Right ventricle myocardium superior (tissue), 1 donor: Measurements from ENCODE around the gene ATP5MK. TPM values are rescaled to one million over a fixed set of nuclear protein-coding genes. Genes with fewer than 3 reads are reported as not detected.
"Not testable (repeated sequence)": the region's sequence is repeated elsewhere in the genome, so short reads cannot be mapped to it uniquely, and the experiment has no call there.

Source experiments
- ATAC-seq: fragments of 200-7000 bp; cut with Tn5 transposase; one replicate; pipeline ENCODE4 v1.9.1; 2020; ENCODE audit warnings: mild to moderate bottlenecking; ENCODE audit not compliant: poor library complexity
- DNase-seq: peaks from one replicate; pipeline ENCODE4 v3.0.0-alpha.2; 2020
- intact Hi-C: fragments of 100-400 bp; cut with DNase I; formaldehyde crosslinking; loops from one replicate; pipeline ENCODE4 v1.11.2; 2022
- total RNA-seq: library from RNA; stranded (reverse); fragmentation: NEBNext Ultra II Directional; extraction: Animal tissue kit (Norgen Biotek cat#: 25700); gene quantifications from one replicate; pipeline ENCODE4 v1.2.1, GENCODE V29; 2021
- donor health status: DM: no; HTN: yes; CAD: no; lungs with severe emphysema.

The ATP5MK gene
- total RNA-seq, 1 donor from 2014 or later = 1,162 TPM

DNA sequence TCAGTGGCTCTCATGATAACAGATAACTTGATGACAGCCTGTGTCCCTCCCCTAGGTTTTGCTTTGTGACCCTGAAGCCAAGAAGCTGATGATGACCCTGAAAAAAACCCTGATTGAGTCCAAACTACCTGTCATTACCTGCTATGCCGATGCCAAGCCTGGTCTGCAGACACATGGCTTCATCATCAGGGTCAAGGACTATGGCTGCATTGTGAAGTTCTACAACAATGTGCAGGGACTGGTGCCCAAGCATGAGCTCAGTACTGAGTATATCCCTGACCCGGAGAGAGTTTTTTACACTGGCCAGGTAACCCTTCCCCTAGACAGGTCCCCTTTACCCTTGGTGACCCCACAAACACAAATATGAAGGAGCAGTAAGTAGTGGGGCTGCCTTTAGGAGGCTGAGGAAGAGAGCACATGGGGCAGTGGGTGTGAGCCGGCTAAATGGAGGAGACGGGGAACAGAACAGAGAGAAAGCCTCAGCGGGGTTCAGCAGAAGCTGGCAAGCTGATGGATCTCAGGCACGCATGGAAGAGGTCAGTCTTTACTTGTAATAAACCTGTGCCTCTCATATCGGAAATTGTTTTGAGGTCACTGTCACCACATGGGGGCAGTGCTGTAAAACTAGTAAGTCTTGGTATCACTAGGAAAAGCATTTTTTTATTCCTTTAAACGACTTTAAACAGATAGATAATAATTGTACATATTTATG, 20.3 kb upstream of the ATP5MK start:
- no peak for DNase-seq
- ATAC-seq = peak; percentile 65
- intact Hi-C loops = loop anchor here (2.0 kb wide), 1 partner anchor 68 kb away; no protein-coding TSS in a partner anchor

DNA sequence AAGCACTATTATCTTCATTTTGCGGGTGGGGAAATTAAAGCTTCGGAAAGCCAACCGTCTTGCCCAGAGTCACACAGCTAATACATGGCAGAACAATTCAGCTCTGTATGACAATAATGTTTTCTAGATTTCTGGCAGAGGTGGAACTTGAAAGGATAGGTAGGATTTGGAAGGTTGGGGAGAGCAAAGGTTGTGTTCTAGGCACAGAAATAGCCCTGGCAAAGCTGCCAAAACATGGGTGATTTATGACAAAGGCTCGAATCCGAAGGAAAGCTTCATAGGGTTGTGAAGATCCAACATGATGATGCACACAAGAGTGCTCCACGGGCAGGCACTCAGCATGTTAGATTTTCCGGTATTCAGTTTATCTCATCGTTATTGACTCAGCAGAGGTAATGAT, 19.3 kb upstream of the ATP5MK start:
- DNase-seq = no peak
- ATAC-seq = no peak
- intact Hi-C loops = no loop called here

DNA sequence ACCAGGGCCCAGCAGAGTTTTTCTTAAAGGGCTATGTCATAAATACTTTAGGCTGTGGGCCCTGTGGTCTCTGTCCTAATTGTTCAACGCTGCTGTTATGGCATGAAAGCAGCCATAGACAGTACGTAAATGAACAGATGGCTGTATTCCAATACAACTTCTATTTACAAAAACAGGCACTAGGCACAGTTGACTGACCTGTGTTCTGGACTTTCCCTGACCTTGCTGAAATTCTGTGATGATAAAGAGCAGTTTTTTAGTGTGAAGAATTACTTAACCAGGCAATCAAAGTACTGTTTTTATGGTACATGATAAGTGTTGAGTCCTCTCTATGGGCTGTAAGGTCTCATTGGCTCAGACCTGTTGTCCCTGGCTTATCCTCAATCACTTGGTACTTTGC, 17.3 kb upstream of the ATP5MK start:
- ATAC-seq (no peak), DNase-seq (no peak)
- intact Hi-C loops = no loop called here

DNA sequence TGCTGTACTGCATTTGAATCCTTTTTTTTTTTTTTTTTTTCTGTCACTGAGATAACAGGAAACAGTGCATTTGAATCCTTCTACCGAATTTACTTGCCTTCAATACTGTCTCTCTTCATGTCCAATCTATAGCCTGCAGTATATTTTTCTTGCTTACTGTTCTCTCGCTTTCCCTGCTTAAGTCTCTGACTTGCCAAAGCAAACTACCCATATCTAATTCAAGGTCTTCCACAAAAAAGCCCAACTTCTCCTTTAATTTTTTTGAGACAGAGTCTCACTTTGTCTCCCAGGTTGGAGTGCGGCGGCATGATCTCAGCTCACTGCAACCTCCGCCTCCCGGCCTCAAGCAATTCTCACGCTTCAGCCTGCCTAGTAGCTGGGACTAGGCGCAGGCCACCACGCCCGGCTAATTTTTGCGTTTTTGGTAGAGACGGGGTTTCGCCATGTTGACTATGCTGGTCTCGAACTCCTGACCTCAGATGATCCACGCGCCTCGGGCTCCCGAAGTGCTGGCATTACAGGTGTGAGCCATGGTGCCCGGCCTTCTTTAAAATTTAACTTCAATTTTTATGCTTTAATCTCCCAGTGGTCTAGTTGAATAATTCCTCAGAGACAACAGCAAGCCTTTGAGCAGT, 1.0 kb upstream of the ATP5MK start:
- DNase-seq (no peak), ATAC-seq (no peak)
- intact Hi-C loops = no loop called here

DNA sequence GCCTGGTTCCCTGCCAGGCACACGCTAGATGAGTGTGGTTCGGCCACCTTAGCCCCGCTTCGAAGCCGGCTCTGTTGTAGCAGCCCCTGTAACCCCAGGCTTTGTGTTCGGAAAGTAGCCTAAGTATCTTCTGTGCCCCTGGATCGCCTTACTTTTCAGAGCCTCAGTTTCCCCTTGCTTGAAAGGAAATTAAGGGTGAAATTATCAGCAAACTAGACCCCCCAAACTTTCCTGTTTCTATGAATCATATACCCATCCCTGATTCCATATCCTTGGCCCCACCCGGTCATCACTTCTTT, 463 bp upstream of the ATP5MK start:
- ATAC-seq = no peak
- intact Hi-C loops = no loop called here
- DNase-seq = no peak

DNA sequence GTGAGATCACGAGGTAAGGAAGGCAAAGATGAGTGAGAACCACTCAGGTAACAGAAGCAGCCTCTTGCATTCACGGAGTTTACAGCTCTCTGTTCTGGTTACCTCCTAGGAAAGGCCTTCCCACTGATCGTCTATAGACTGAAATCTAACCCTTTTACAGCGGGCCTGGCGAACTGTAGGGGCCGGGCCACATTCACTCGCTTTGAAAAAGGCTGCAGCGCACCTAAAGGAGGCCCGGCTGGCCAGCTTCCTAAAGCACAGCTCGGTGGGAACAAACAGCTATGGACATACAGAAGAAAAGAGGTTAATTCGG, 565 bp downstream of the ATP5MK start:
- ATAC-seq (no peak), DNase-seq (no peak)
- intact Hi-C loops = no loop called here

DNA sequence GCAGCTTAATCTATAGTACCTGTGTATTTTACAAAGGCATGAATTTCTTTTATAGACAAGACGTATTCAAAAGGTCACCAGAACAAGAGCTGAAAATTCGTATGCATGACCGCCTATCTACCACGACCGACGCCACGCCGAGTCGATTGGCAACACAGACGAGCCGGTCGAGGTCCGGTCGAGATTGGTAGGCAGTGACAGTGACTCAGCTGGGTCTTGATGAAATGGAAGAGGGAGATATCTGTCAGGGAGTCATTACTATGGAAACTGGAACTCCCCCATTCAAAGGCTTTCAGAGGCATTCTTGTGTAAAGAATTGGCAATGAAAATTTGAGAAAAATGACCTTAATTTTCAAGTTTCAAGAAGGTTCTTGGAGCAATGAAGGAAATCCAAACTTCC, 2.1 kb downstream of the ATP5MK start:
- intact Hi-C loops = no loop called here
- no peak for DNase-seq
- no peak for ATAC-seq

DNA sequence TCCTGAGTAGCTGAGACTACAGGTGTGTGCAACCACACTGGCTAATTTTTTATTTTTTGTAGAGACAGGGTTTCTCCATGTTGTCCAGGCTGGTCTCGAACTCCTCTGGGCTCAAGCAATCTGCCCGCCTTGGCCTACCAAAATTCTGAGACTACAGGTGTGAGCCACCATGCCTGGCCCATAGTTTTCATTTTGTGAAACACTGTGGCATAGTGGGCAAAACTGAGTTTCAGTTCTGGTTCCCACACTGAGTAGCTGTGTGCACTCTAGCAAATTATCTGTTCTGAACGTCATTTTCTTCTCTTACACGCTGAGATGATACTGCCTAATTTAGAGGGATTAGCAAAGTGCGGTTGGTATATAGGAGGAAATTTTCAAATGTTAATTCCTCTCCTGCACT, 13.5 kb downstream of the ATP5MK start:
- DNase-seq (no peak), ATAC-seq (no peak)
- intact Hi-C loops = no loop called here

DNA sequence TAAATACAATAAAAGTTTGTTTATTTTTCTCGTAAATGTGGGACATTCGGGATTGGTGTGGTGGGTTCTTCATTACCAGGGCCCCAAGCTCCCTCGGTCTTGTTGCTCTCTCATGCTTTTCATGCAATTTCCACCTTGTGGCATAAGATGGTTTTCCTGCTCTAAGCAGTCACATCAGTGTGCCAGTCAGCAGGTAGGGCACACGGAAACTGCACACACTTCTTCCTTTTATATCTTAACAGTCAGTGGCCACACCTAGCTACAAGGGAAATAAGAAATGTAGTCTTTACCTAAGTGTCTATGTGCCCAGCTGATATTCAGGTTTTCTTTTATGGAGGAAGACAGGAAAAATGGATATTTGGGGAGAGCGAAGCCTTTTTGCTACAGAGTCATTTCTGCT, 22.0 kb downstream of the ATP5MK start:
- intact Hi-C loops = no loop called here
- ATAC-seq (no peak), DNase-seq (no peak)

DNA sequence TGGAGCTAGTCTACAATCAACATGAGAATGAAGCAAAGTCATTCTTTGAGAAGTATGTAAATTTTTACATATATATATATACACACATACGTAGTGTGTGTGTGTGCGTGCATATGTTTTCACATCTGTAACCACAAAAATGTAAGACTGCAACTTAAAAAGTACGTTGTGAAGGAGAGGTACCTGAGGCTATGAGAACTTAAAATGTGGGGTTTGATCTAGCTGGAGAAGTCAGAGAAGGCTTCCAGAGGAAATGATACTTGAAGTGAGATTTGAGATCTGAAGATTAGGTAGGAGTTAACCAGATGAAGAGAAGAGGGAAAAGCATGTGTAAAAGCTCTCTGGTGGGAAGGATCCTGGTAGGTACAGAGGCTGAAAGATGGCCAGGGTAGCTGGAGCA, 22.7 kb downstream of the ATP5MK start:
- intact Hi-C loops = no loop called here
- DNase-seq = no peak
- ATAC-seq = no peak

DNA sequence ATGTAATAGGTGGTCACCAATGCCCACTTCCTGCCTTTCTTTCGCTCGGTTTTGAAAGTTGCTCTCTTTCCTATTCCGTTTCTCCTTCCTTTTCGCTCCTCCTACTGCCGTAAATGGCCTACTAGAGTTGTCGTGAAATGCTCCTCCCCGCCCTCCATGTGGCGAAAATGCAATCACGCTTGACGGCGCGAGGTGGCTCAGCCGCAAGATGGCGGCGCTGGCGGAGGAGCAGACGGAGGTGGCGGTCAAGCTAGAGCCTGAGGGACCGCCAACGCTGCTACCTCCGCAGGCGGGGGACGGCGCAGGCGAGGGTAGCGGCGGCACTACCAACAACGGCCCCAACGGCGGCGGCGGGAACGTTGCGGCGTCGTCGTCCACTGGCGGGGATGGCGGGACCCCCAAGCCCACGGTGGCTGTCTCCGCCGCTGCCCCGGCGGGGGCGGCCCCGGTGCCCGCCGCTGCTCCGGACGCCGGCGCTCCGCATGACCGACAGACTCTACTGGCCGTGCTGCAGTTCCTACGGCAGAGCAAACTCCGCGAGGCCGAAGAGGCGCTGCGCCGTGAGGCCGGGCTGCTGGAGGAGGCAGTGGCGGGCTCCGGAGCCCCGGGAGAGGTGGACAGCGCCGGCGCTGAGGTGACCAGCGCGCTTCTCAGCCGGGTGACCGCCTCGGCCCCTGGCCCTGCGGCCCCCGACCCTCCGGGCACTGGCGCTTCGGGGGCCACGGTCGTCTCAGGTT, 28.3 kb downstream of the ATP5MK start, which contains the start of gene TAF5:
Gene TAF5 (plus strand): TSS at position 195 of the 737 bp plus-strand sequence. CDS start 14 bp downstream, at position 209.
- DNase-seq (peak; percentile 93), ATAC-seq (peak; percentile 93)
- intact Hi-C loops = no loop called here

DNA sequence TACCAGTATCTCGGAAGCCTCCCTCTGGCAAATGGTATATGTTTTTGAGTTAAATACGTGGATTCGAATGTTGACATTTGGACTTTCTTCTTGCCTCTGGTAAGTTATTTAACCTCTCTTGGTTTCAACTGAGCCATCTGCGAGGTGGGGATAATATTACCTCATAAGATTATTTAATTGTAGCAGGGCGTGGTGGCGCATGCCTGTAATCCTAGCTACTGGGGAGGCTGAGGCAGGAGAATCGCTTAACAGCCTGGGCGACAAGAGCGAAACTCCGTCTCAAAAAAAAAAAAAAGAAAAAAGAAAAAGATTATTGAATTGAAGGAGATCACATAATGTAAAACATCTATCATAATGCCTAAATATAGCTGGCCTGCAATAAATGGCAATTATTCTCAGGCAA, 28.9 kb downstream of the ATP5MK start:
- intact Hi-C loops = no loop called here
- DNase-seq = no peak
- ATAC-seq = no peak

DNA sequence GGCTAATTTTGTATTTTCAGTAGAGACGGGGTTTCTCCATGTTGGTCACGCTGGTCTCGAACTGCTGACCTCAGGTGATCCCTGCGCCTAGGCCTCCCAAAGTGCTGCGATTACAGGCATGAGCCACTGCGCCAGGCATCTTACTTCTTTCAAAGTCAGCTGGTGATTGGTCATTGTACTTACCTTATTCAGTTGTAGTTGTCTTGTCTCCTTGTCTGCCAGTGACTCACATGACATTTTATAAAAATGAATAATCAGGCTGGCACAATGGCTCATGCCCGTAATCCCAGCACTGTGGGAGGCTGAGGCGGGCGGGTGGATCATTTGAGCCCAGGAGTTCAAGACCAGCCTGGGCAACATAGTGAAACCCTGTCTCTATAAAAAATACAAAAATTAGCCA, 35.5 kb downstream of the ATP5MK start:
- intact Hi-C loops, DNase-seq, ATAC-seq: not testable (repeated sequence)

DNA sequence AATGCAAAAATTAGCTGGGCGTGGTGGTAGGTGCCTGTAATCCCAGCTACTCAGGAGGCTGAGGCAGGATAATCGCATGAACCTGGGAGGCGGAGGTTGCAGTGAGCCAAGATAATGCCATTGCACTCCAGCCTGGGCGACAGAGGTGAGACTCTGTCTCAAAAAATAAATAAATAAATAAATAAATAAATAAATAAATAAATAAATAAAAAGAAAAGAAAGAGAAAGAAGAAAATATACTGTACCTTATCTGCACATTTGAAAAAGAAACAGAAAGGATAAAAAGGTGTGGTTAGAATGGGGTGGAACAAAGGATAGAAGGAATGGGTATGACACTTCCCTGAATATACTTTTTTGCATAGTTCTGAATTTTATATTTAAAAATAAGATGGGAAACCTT, 36.8 kb downstream of the ATP5MK start:
- ATAC-seq, intact Hi-C loops, DNase-seq: not testable (repeated sequence)

DNA sequence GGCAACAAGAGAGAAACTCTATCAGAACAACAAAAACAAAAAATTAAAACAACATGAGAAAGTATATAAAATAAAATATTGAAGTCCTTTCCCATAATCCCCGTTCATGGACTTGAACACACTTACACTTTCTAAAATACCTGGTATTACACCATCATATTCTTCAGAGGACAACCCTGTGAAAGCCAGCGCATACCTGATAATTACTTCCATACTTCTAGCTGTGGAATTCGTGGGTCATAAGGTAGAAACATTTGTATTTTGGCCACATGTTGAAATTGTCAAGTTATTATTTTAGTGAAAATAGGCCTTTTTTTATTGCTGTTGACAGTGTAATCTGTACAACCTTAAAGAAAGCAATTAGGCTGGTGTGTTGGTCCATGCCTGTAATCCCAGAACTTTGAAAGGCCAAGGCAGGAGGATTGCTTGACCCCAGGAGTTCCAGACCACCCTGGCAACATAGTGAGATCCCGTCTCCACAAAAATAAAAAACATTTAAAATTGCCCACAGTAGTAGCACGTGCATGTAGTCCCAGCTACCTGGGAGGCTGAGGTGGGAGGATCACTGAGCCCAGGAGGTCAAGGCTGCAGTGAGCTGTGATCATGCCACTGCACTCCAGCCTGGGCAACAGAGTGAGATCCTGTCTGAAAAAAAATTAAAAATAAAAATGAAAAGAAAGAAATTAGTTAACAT, 40.2 kb downstream of the ATP5MK start:
- intact Hi-C loops = no loop called here
- no peak for DNase-seq
- ATAC-seq = no peak

DNA sequence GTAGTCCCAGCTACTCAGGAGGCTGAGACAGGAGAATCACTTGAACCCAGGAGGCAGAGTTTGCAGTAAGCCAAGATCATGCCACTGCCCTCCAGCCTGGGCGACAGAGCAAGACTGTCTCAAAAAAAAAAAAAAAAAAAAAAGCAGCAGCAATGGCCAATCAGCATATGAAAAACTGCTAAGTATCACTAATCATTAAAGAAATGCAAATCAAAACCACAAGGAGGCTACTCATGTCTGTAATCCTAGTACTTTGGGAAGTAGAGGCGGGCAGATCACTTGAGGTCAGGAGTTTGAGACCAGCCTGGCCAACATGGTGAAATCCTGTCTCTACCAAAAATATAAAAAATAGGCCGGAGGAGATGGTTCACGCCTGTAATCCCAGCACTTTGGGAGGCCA, 41.7 kb downstream of the ATP5MK start:
- DNase-seq, intact Hi-C loops, ATAC-seq: not testable (repeated sequence)

DNA sequence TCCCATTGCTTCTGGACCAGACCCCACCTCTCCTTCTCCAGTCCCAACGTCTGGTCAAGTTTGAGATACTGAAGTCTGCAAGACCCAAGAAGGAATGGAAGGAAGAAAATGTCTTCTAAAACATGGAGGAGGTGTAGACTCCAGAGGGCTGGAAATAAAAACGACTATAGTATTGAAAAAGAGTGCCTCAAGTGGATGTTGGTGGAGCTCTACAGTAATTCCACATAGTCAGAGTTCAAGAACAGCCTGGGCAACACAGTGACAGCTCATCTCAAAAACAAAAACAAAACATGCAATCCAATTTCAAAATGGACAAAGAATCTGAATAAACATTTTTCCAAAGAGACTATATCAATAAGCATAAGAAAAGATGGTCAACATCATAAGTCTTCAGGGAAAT, 43.0 kb downstream of the ATP5MK start:
- intact Hi-C loops = no loop called here
- ATAC-seq = no peak
- DNase-seq = no peak

DNA sequence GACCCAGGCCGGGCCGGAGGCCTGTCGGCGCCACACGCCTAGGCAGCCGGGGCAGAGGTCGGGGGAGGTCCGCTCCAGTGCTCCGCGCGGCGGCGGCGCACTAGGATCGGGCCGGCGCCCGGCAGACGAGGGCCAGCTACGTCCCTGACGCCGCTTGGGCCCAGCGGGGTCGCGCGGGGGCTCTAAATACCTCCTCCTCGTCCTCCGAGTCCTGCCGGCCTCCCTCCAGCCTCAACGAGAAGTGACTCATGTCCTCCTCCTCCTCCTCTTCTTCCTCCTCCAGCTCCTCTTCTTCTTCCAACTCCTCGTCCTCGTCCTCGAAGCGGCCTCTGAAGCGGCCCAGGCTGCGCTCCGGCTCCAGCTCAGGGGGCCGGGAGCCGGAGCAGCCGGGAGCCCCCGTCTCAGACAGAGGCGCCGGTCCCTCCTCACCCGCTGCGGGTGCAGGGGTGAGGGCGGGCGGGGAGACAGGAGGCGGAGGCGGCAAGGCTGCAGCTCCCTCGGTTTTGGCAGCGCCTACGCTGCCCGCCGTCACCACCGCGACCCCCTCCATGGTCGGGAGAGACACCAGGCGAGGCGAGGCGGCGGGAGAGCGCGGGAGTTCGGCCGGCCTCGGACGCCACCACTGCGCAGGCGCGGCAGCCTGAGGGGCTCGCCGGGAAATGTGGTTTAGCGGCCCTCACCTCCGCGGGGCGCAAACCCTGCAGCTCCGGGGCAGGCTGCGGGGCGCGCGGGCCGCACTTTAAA, 45.6 kb downstream of the ATP5MK start, which contains the start of gene PCGF6:
Gene PCGF6 (minus strand): TSS at position 624 of the 744 bp plus-strand sequence. CDS start 74 bp downstream, at position 550.
- peak; percentile 89 for DNase-seq
- intact Hi-C loops = no loop called here
- ATAC-seq = peak; percentile 100

DNA sequence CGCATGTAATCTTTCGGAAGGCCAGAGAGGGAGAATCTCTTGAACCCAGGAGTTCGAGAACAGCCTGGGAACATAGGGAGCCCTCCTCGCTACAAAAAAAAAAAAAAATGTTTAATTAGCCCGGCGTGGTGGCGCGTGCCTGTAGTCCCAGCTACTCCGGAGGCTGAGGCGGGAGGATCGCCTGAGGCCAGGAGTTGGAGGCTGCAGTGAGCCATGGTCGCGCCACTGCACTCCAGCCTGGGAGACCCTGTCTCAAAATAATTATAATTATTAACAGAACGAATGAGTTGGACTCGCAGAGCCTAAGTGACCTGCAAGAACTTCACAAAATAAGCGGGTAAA, 46.1 kb downstream of the ATP5MK start:
- intact Hi-C loops = no loop called here
- ATAC-seq (no peak), DNase-seq (no peak)
